ENCODE results near the gene GTF2A2.

GRCh38 chr15:59691194-59691805 lies 34.0 kb upstream of the GTF2A2 start:
- peak; percentile 45 to 54 (median 46) for TF ChIP-seq CTCF (IDR thresholded peaks at IDR 0.05)
- peak in 1 of 2 donors; percentile 23 for TF ChIP-seq POLR2AphosphoS5 (IDR thresholded peaks at IDR 0.05; ENCODE audit: insufficient read depth in 1 of 2, low read depth in 1 of 2)
- TF ChIP-seq POLR2A (IDR thresholded peaks at IDR 0.05) = no peak
